RCC 7860 (cell line): Measurements from ENCODE around the gene CP.
A peak's percentile ranks its signal among the peaks of the same experiment; 100 is the strongest.
"Not testable (repeated sequence)": the region's sequence is repeated elsewhere in the genome, so short reads cannot be mapped to it uniquely, and the experiment has no call there.

Source experiments
- DNase-seq: peaks from one replicate; pipeline ENCODE4 v3.0.0-alpha.2; 2015; ENCODE audit warnings: low spot score
- FAIRE-seq: peaks from 2 replicates; lab custom pipeline; 2012; peaks lifted over from hg19 to GRCh38; lab: Jason Lieb, UNC

The CP gene

GRCh38 chr3:149221783-149222517 lies at the start of gene CP:
Gene CP (minus strand): TSS chr3:149221829. CDS start chr3:149221792, 37 bp downstream.
- FAIRE-seq: peak; percentile 78
- peak; percentile 70 for DNase-seq

GRCh38 chr3:149270180-149270579 lies 48.6 kb upstream of the CP start:
- FAIRE-seq (no peak), DNase-seq (no peak)

GRCh38 chr3:149269687-149270086 lies 48.1 kb upstream of the CP start:
- DNase-seq (no peak), FAIRE-seq (no peak)

GRCh38 chr3:149267565-149267964 lies 45.9 kb upstream of the CP start:
- DNase-seq: peak; percentile 47
- peak; percentile 86 for FAIRE-seq

- FAIRE-seq: no peak
- DNase-seq: no peak
Measured at GRCh38 chr3:149266736-149267135, 45.1 kb upstream of the CP start.

GRCh38 chr3:149263856-149264255 lies 42.2 kb upstream of the CP start:
- FAIRE-seq (no peak), DNase-seq (no peak)

GRCh38 chr3:149258714-149259113 lies 37.1 kb upstream of the CP start:
- no peak for FAIRE-seq
- DNase-seq: no peak

- DNase-seq: no peak
- no peak for FAIRE-seq
Measured at GRCh38 chr3:149258298-149258697, 36.7 kb upstream of the CP start.

- FAIRE-seq (no peak), DNase-seq (no peak)
Measured at GRCh38 chr3:149252272-149252671, 30.6 kb upstream of the CP start.

GRCh38 chr3:149251186-149251585 lies 29.6 kb upstream of the CP start:
- FAIRE-seq (no peak), DNase-seq (no peak)

GRCh38 chr3:149247929-149248691 lies 26.5 kb upstream of the CP start:
- FAIRE-seq: peak; percentile 30
- DNase-seq: peak; percentile 22

- peak; percentile 62 for FAIRE-seq
- DNase-seq: no peak
Measured at GRCh38 chr3:149247008-149247710, 25.5 kb upstream of the CP start.

GRCh38 chr3:149245738-149246451 lies 24.3 kb upstream of the CP start:
- peak; percentile 85 for FAIRE-seq
- DNase-seq: peak; percentile 77

GRCh38 chr3:149243540-149243939 lies 21.9 kb upstream of the CP start:
- FAIRE-seq (no peak), DNase-seq (no peak)

- FAIRE-seq (no peak), DNase-seq (no peak)
Measured at GRCh38 chr3:149239357-149239936, 17.8 kb upstream of the CP start.

- DNase-seq, FAIRE-seq: not testable (repeated sequence)
Measured at GRCh38 chr3:149238268-149238667, 16.6 kb upstream of the CP start.

GRCh38 chr3:149235599-149236424 lies 14.2 kb upstream of the CP start:
- FAIRE-seq (no peak), DNase-seq (no peak)

- DNase-seq: no peak
- FAIRE-seq: no peak
Measured at GRCh38 chr3:149234671-149235245, 13.1 kb upstream of the CP start.

GRCh38 chr3:149233323-149233722 lies 11.7 kb upstream of the CP start:
- no peak for DNase-seq
- FAIRE-seq: no peak
